Body of pancreas (tissue), 4 donors: ENCODE measurements around the gene PHRF1. TPM values are rescaled to one million over a fixed set of nuclear protein-coding genes. Genes with fewer than 3 reads are reported as not detected.

Experiments
- ATAC-seq: fragments of 150-250 bp; one replicate; pipeline ENCODE4 v1.9.1; 2016
- DNase-seq, 4 donors: peaks; one replicate each; pipeline ENCODE4 v3.0.0-alpha.2; 2019
- H3K27ac ChIP-seq, 4 donors: fragments of 200-600 bp; sonication (generic); 1 replicate in 3 of 4; 2 replicates in 1 of 4; pipeline versions ENCODE4 v1.5.1 to v1.6.1; 2016 to 2019; ENCODE audit warnings: mild to moderate bottlenecking in 1 of 4, mixed read lengths in 1 of 4, moderate library complexity in 1 of 4
- H3K27me3 ChIP-seq, 2 donors: fragments of 200-600 bp; sonication (generic); one replicate each; pipeline ENCODE4 v1.6.0; 2016; ENCODE audit warnings: mild to moderate bottlenecking in 1 of 2
- H3K36me3 ChIP-seq, 2 donors: fragments of 200-600 bp; sonication (generic); replicated peaks in 1 of 2; 2 replicates each; pipeline ENCODE4 v1.5.1; 2016; ENCODE audit warnings: low read depth in 2 of 2; ENCODE audit not compliant: insufficient read depth in 1 of 2
- H3K4me1 ChIP-seq: fragments of 200-600 bp; sonication (generic); one replicate; pipeline ENCODE4 v1.6.0; 2016
- H3K4me3 ChIP-seq, 2 donors: fragments of 200-600 bp; sonication (generic); 1 replicate in 1 of 2; 2 replicates in 1 of 2; pipeline ENCODE4 v1.5.1; 2016 to 2019
- H3K9me3 ChIP-seq, 3 donors: fragments of 200-600 bp; sonication (generic); 1 replicate in 2 of 3; 2 replicates in 1 of 3; pipeline ENCODE4 v1.5.1; 2016
- CTCF ChIP-seq, 7 experiments: fragments of 450-650 bp in 4 of 7; fragments of 200-600 bp in 3 of 7; sonication (generic) in 3 of 7; IDR thresholded peaks; one replicate each; pipeline ENCODE4 v1.5.1; 2016 to 2019; ENCODE audit warnings: antibody characterized with exemption in 7 of 7
- POLR2A ChIP-seq, 3 donors: fragments of 450-650 bp; IDR thresholded peaks; one replicate each; pipeline ENCODE4 v1.6.1; 2016; ENCODE audit warnings: antibody characterized with exemption in 3 of 3, mild to moderate bottlenecking in 2 of 3
- WGBS, 2 donors: methylation state at CpG; one replicate each; pipeline ENCODE4 v1.1.5; 2017; 5-methylcytosine and 5-hydroxymethylcytosine counted together
- intact Hi-C: fragments of 100-400 bp; cut with DNase I; formaldehyde crosslinking; loops from one replicate; pipeline ENCODE4 v1.15.1; 2023
- microRNA counts, 2 donors: library from miRNA; unstranded; fragments of <30 nt; microRNA quantifications; one replicate each; lab custom pipeline; 2017
- microRNA-seq, 2 donors: library from miRNA; unstranded; fragments of <30 nt; microRNA quantifications; one replicate each; pipeline ENCODE4, GENCODE V29; 2016; ENCODE audit warnings: borderline number of aligned reads in 2 of 2, borderline replicate concordance in 2 of 2
- small RNA-seq: library from RNA; depleted of rRNA; stranded (forward); fragments of <200 nt; gene quantifications from one replicate; pipeline ENCODE3, GENCODE V24; 2016
- total RNA-seq, 2 donors: library from RNA; depleted of rRNA; stranded (reverse); fragments of >200 nt; gene quantifications; one replicate each; pipeline ENCODE4 v1.1.0, GENCODE V29; 2016

The PHRF1 gene
- total RNA-seq, 2 donors from 2014 or later, result 18.2 to 34.3 TPM

- Histone ChIP-seq H3K4me3 (no peak overlapping the region), H3K27me3 (no peaks in the 10 kb centered on the region), H3K9me3 (no peaks in the 10 kb centered on the region), H3K4me1 (no peaks in the 10 kb centered on the region), H3K27ac (no peak overlapping the region), H3K36me3 (peaks cover 0 to 3% of the 10 kb centered on the region in 2 donors)
- no peak for DNase-seq
- no peak for ATAC-seq
- intact Hi-C loops, result no loop called here
- no peak for TF ChIP-seq POLR2A (IDR thresholded peaks at IDR 0.05)
- TF ChIP-seq CTCF (IDR thresholded peaks at IDR 0.05), result no peak
- 90 to 94% methylated on average over 19 of the region's 19 CpGs for WGBS, 2 donors
Observed at GRCh38 chr11:660681-661444, 84.6 kb downstream of the PHRF1 start.

MicroRNAs within 50 kb of the gene (microRNA counts, 767-probe panel; counts per million panel counts)
- microRNA hsa-miR-210 (lab: Ali Mortazavi, UCI), result 0 to 736 counts per million in 2 donors

Small RNA genes within 50 kb of the gene (microRNA-seq; reads per million reads assigned to microRNA genes)
- gene MIR210, result 32.1 to 37.7 reads per million in 2 donors

Small RNA genes within 50 kb of the gene (small RNA-seq; reads per million reads assigned to genes)
- gene MIR210, result 1.6 reads per million, percentile 63 among the genes with 10 or more reads in this experiment

Other genes with a start within 250 kb of the PHRF1 start
- gene B4GALNT4, start 207.0 kb upstream of the PHRF1 start, total RNA-seq, result 1 to 10 TPM in 1 of 2 donors, not detected in 1; 2.1 TPM
- 10 to 100 TPM; 46.2 to 48.8 TPM for gene PKP3, start 182.3 kb upstream of the PHRF1 start, total RNA-seq
- 10 to 100 TPM; 50.8 to 65.6 TPM for gene SIGIRR, start 161.5 kb upstream of the PHRF1 start, total RNA-seq
- 10 to 100 TPM; 15.6 to 26.4 TPM for gene ANO9, start 134.5 kb upstream of the PHRF1 start, total RNA-seq
- 10 to 100 TPM; 17.4 to 93.3 TPM for gene PTDSS2, start 126.2 kb upstream of the PHRF1 start, total RNA-seq
- 100 to 1,000 TPM in 1 of 2 donors, 10 to 100 TPM in 1; 97.8 to 153 TPM for gene RNH1, start 69.2 kb upstream of the PHRF1 start, total RNA-seq
- gene HRAS, start 40.9 kb upstream of the PHRF1 start, total RNA-seq, result 10 to 100 TPM; 13.0 to 15.8 TPM
- gene LRRC56, start 38.9 kb upstream of the PHRF1 start, total RNA-seq, result 1 to 10 TPM; 1.6 to 2.3 TPM
- 10 to 100 TPM in 1 of 2 donors, 1 to 10 TPM in 1; 6.0 to 12.9 TPM for gene LMNTD2, start 15.7 kb upstream of the PHRF1 start, total RNA-seq
- gene RASSF7, start 15.5 kb upstream of the PHRF1 start, total RNA-seq, result 100 to 1,000 TPM in 1 of 2 donors, 10 to 100 TPM in 1; 49.5 to 134 TPM
- 10 to 100 TPM; 10.4 to 10.9 TPM for gene IRF7, start 39.5 kb downstream of the PHRF1 start, total RNA-seq
- gene CDHR5, start 48.5 kb downstream of the PHRF1 start, total RNA-seq, result 10 to 100 TPM in 1 of 2 donors, not detected in 1; 14.5 TPM
- not detected for gene SCT, start 50.7 kb downstream of the PHRF1 start, total RNA-seq
- gene DRD4, start 60.8 kb downstream of the PHRF1 start, total RNA-seq, result 1 to 10 TPM in 1 of 2 donors, not detected in 1; 3.0 TPM
- 10 to 100 TPM; 15.8 to 28.0 TPM for gene DEAF1, start 118.8 kb downstream of the PHRF1 start, total RNA-seq
- gene TMEM80, start 119.3 kb downstream of the PHRF1 start, total RNA-seq, result 10 to 100 TPM; 21.8 to 36.3 TPM
- 100 to 1,000 TPM; 126 to 153 TPM for gene EPS8L2, start 129.8 kb downstream of the PHRF1 start, total RNA-seq
- gene TALDO1, start 171.0 kb downstream of the PHRF1 start, total RNA-seq, result 100 to 1,000 TPM in 1 of 2 donors, 10 to 100 TPM in 1; 78.9 to 119 TPM
- 10 to 100 TPM; 14.0 to 28.7 TPM for gene GATD1, start 201.0 kb downstream of the PHRF1 start, total RNA-seq
- under 1 TPM in 1 of 2 donors, not detected in 1; 0.78 TPM for gene CEND1, start 213.6 kb downstream of the PHRF1 start, total RNA-seq
- 10 to 100 TPM; 55.8 to 69.5 TPM for gene SLC25A22, start 221.8 kb downstream of the PHRF1 start, total RNA-seq
- 10 to 100 TPM; 11.9 to 98.6 TPM for gene PIDD1, start 228.8 kb downstream of the PHRF1 start, total RNA-seq
- 100 to 1,000 TPM; 395 to 402 TPM for gene RPLP2, start 233.5 kb downstream of the PHRF1 start, total RNA-seq
- 100 to 1,000 TPM in 1 of 2 donors, 10 to 100 TPM in 1; 72.1 to 351 TPM for gene PNPLA2, start 242.4 kb downstream of the PHRF1 start, total RNA-seq